Ovary (tissue), 3 donors: Measurements from ENCODE around the gene C1orf174.

Source experiments
- EP300 ChIP-seq: sonication (generic); formaldehyde crosslinking; IDR thresholded peaks from one replicate; pipeline ENCODE4 v1.6.1; 2017; ENCODE audit warnings: antibody characterized with exemption
- POLR2A ChIP-seq: fragments of 450-650 bp; IDR thresholded peaks from one replicate; pipeline ENCODE4 v1.6.1; 2017; ENCODE audit warnings: antibody characterized with exemption, mild to moderate bottlenecking, moderate library complexity
- TF ChIP-seq, protein P1 (sequence below), 3 donors: fragments of 450-650 bp in 2 of 3; fragments of 200-600 bp in 1 of 3; IDR thresholded peaks; one replicate each; pipeline versions ENCODE4 v1.5.1 to v1.8.0; 2016 to 2022; ENCODE audit warnings: antibody characterized with exemption in 3 of 3, mild to moderate bottlenecking in 1 of 3
- donor health status: DM: no; HTN: no; CAD: no.

DNA sequence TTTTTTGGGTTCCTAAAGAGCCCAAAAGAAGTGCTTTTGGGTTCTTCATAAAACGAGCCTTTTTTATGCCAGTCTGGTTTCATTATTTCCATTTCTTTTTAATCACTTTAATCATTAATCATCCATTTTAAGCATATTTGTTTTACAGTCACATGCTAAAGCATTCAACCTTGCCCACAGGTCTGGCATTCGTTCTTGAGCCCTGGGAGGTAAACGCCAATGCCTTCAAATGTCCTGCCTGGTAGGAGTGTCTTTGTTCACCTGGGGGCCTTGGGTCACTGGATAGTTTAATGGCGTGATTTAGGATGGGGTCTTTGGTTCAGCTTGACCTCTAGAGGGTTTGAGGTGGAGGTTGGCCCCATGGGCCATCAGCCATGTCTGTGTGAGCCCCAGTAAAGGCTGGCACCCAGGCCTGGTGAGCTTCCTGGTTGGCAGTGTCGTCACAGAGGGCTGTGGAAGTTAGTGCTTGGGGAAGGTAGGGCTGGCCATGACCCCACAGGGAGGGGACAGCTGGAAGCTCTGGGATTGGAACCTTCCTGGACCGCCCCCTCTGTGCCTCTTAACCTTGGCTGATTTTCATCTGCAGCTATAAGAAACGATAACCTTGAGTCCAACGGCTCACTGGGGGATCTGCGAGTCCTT is 20.2 kb downstream of the C1orf174 start:
- TF ChIP-seq, protein P1, sequence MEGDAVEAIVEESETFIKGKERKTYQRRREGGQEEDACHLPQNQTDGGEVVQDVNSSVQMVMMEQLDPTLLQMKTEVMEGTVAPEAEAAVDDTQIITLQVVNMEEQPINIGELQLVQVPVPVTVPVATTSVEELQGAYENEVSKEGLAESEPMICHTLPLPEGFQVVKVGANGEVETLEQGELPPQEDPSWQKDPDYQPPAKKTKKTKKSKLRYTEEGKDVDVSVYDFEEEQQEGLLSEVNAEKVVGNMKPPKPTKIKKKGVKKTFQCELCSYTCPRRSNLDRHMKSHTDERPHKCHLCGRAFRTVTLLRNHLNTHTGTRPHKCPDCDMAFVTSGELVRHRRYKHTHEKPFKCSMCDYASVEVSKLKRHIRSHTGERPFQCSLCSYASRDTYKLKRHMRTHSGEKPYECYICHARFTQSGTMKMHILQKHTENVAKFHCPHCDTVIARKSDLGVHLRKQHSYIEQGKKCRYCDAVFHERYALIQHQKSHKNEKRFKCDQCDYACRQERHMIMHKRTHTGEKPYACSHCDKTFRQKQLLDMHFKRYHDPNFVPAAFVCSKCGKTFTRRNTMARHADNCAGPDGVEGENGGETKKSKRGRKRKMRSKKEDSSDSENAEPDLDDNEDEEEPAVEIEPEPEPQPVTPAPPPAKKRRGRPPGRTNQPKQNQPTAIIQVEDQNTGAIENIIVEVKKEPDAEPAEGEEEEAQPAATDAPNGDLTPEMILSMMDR (IDR thresholded peaks at IDR 0.05), result no peak
- no peak for TF ChIP-seq POLR2A
- TF ChIP-seq EP300, result no peak
